Effector memory CD8-positive, alpha-beta T cell (primary cell): ENCODE measurements around the gene IL10.

ENCODE experiments used
- ATAC-seq: fragments of 150-1000 bp; cut with Tn5 transposase; replicated peaks from 2 replicates; pipeline ENCODE4 v1.10.0; 2021; ENCODE audit warnings: mild to moderate bottlenecking, moderate library complexity
- DNase-seq, 3 experiments: peaks; one replicate each; pipeline ENCODE4 v3.0.0; 2021
- H3K27ac Mint-ChIP-seq, 2 donors: one replicate each; pipeline ENCODE4 v1.8.0; 2022; ENCODE audit warnings: mild to moderate bottlenecking in 2 of 2, mixed read lengths in 2 of 2, moderate library complexity in 2 of 2
- H3K27me3 Mint-ChIP-seq, 2 donors: one replicate each; pipeline ENCODE4 v1.8.0; 2022; ENCODE audit warnings: mixed read lengths in 2 of 2
- H3K36me3 Mint-ChIP-seq: one replicate; pipeline ENCODE4 v1.8.0; 2022; ENCODE audit warnings: mild to moderate bottlenecking, moderate library complexity, mixed read lengths; ENCODE audit not compliant: insufficient read depth
- H3K4me1 Mint-ChIP-seq, 2 donors: one replicate each; pipeline ENCODE4 v1.8.0; 2022; ENCODE audit warnings: low read depth in 2 of 2, mixed read lengths in 2 of 2
- H3K4me3 Mint-ChIP-seq, 2 donors: one replicate each; pipeline ENCODE4 v1.8.0; 2022; ENCODE audit warnings: mild to moderate bottlenecking in 2 of 2, mixed read lengths in 2 of 2, moderate library complexity in 2 of 2
- H3K9me3 Mint-ChIP-seq, 2 donors: one replicate each; pipeline ENCODE4 v1.8.0; 2022; ENCODE audit warnings: mixed read lengths in 2 of 2
- total RNA-seq, 9 experiments: gene quantifications; one replicate each; lab custom pipeline; 2026; lab: John Stamatoyannopoulos, UW

The IL10 gene
- 0.06 to 40.8 (median 1.3) reads per million in 9 experiments for total RNA-seq

- no peaks in the 10 kb centered on the region for H3K9me3 Mint-ChIP-seq
- H3K4me1 Mint-ChIP-seq, result peaks cover 54 to 59% of the 10 kb centered on the region in 2 donors
- peak within 1 kb of the TSS; percentile 13 to 40 for H3K4me3 Mint-ChIP-seq
- ATAC-seq, result no peak
- H3K27me3 Mint-ChIP-seq, result no peaks in the 10 kb centered on the region
- DNase-seq, result no peak
- H3K27ac Mint-ChIP-seq, result peak within 1 kb of the TSS; percentile 10 to 63
- peaks cover 2% of the 10 kb centered on the region for H3K36me3 Mint-ChIP-seq
Observed at GRCh38 chr1:206772243-206772937, at the start of gene IL10. Gene IL10 (minus strand): TSS chr1:206772494. CDS start chr1:206772435, 59 bp downstream.

- Mint-ChIP-seq H3K36me3 (peaks cover 1% of the 10 kb centered on the region), H3K9me3 (no peaks in the 10 kb centered on the region), H3K27ac (peak overlapping the region in 1 of 2 donors; percentile 13), H3K4me1 (peaks cover 9 to 15% of the 10 kb centered on the region in 2 donors), H3K4me3 (no peak overlapping the region), H3K27me3 (no peaks in the 10 kb centered on the region)
- no peak for ATAC-seq
- no peak for DNase-seq
Observed at GRCh38 chr1:206821493-206821892, 49.2 kb upstream of the IL10 start.

- peak; percentile 88 for ATAC-seq
- peak overlapping the region; percentile 40 to 46 for H3K4me3 Mint-ChIP-seq
- H3K36me3 Mint-ChIP-seq, result no peaks in the 10 kb centered on the region
- H3K27me3 Mint-ChIP-seq, result no peaks in the 10 kb centered on the region
- no peaks in the 10 kb centered on the region for H3K9me3 Mint-ChIP-seq
- peak in 1 of 3 experiments; percentile 7 for DNase-seq
- peak overlapping the region; percentile 77 to 90 for H3K27ac Mint-ChIP-seq
- peaks cover 12% of the 10 kb centered on the region in 2 donors for H3K4me1 Mint-ChIP-seq
Observed at GRCh38 chr1:206816390-206817287, 44.3 kb upstream of the IL10 start.

DNA sequence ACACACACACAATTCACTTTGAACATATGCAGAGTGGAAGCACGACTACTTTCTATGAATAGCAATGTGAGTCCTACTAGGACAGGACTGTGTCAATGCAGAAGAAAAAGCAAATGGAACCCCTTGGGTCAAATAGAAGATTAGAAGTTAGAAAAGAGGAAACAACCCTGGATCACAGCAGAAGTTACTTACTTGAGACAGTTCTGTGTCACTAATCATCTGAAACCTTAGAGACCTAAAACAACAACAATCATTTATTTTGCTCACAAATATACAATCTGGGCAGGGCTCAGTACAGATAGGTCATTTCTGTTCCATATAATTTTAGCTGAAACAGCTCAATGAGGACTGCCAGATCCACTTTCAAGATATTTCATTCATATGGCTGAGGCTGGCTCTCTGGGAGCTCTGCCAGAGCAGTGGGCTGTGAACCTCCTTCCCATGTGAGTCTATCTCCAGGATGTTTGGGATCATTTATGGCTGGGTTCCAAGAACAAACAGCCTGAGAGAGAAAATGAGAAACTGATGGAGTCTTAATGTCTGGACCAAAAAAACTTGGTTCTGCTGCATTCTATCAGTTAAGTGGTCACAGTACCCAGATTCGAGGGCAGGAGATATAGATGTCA, 42.5 kb upstream of the IL10 start:
- no peaks in the 10 kb centered on the region for H3K27me3 Mint-ChIP-seq
- H3K36me3 Mint-ChIP-seq, result no peaks in the 10 kb centered on the region
- DNase-seq (no peak), ATAC-seq (no peak)
- H3K27ac Mint-ChIP-seq, result no peak overlapping the region
- H3K4me3 Mint-ChIP-seq, result no peak overlapping the region
- no peaks in the 10 kb centered on the region for H3K9me3 Mint-ChIP-seq
- H3K4me1 Mint-ChIP-seq, result peaks cover 12% of the 10 kb centered on the region in 2 donors

DNA sequence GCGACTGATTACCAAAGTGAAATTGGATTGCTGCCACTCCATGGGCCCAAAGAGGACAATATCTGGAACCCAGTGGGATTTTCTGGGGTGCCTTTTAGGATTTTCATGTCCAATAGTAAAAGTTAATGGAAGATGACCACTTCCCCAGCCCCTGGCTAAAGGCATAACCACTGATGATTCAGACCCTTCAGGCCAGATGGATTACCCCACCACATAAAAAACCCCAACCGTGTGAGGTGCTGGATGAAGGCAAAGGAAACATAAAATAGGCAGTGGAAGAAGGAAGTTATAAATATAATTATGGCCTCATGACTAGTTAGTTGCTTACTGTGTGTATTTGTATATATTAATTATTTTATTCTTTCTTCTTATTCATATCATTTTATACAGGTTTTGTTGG, 40.2 kb upstream of the IL10 start:
- no peak overlapping the region for H3K4me3 Mint-ChIP-seq
- no peaks in the 10 kb centered on the region for H3K36me3 Mint-ChIP-seq
- H3K4me1 Mint-ChIP-seq, result peaks cover 21 to 24% of the 10 kb centered on the region in 2 donors
- no peak overlapping the region for H3K27ac Mint-ChIP-seq
- H3K9me3 Mint-ChIP-seq, result no peaks in the 10 kb centered on the region
- no peaks in the 10 kb centered on the region for H3K27me3 Mint-ChIP-seq
- ATAC-seq, result no peak
- no peak for DNase-seq

GRCh38 chr1:206809504-206810084, 37.3 kb upstream of the IL10 start:
- Mint-ChIP-seq H3K4me1 (peaks cover 9 to 13% of the 10 kb centered on the region in 2 donors), H3K9me3 (no peaks in the 10 kb centered on the region), H3K27me3 (no peaks in the 10 kb centered on the region), H3K27ac (peak overlapping the region in 1 of 2 donors; percentile 74), H3K36me3 (no peaks in the 10 kb centered on the region), H3K4me3 (no peak overlapping the region)
- DNase-seq (no peak), ATAC-seq (peak; percentile 39)

GRCh38 chr1:206808615-206809014, 36.3 kb upstream of the IL10 start:
- peak overlapping the region; percentile 0 to 74 for H3K27ac Mint-ChIP-seq
- ATAC-seq (peak; percentile 92), DNase-seq (peak; percentile 46 to 55 (median 52))
- H3K27me3 Mint-ChIP-seq, result no peaks in the 10 kb centered on the region
- peaks cover 17 to 21% of the 10 kb centered on the region in 2 donors for H3K4me1 Mint-ChIP-seq
- H3K9me3 Mint-ChIP-seq, result no peaks in the 10 kb centered on the region
- H3K36me3 Mint-ChIP-seq, result no peaks in the 10 kb centered on the region
- no peak overlapping the region for H3K4me3 Mint-ChIP-seq

- DNase-seq (no peak), ATAC-seq (no peak)
- H3K9me3 Mint-ChIP-seq, result no peaks in the 10 kb centered on the region
- H3K27me3 Mint-ChIP-seq, result no peaks in the 10 kb centered on the region
- H3K27ac Mint-ChIP-seq, result peak overlapping the region; percentile 89 to 90
- no peak overlapping the region for H3K4me3 Mint-ChIP-seq
- peaks cover 36 to 44% of the 10 kb centered on the region in 2 donors for H3K4me1 Mint-ChIP-seq
- H3K36me3 Mint-ChIP-seq, result peaks cover 5% of the 10 kb centered on the region
Observed at GRCh38 chr1:206805357-206805756, 33.1 kb upstream of the IL10 start.

DNA sequence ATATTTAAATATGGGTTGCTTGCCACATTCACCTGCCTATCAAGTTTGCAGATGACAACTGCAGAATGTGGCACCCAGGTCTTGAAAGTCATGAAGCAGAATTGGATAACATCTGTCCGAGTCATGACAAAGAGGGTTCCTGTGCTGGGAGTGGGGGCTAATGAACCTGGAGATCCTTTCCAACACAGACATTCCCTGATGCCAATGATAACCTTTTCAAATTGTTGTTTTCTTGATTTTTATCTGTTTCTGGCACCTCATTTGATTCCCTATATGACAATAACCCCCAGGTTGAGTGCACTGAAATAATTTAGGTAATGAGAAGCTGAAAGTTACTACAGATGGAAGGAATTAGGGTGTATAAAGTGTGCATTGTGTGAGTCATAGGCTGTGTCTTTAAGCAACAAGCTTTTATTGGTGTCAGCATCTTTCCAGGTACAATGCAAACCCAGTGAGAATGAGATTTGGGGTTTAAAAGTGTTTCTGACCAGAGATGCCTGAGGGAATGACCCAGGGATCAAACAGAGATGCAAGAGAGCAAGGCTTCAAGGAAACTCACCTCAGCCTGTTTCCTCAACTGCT, 32.0 kb upstream of the IL10 start:
- Mint-ChIP-seq H3K27ac (peak overlapping the region; percentile 89 to 90), H3K4me1 (peaks cover 39 to 42% of the 10 kb centered on the region in 2 donors), H3K36me3 (peaks cover 5% of the 10 kb centered on the region), H3K27me3 (no peaks in the 10 kb centered on the region), H3K9me3 (no peaks in the 10 kb centered on the region), H3K4me3 (peak overlapping the region in 1 of 2 donors; percentile 42)
- DNase-seq (no peak), ATAC-seq (no peak)

DNA sequence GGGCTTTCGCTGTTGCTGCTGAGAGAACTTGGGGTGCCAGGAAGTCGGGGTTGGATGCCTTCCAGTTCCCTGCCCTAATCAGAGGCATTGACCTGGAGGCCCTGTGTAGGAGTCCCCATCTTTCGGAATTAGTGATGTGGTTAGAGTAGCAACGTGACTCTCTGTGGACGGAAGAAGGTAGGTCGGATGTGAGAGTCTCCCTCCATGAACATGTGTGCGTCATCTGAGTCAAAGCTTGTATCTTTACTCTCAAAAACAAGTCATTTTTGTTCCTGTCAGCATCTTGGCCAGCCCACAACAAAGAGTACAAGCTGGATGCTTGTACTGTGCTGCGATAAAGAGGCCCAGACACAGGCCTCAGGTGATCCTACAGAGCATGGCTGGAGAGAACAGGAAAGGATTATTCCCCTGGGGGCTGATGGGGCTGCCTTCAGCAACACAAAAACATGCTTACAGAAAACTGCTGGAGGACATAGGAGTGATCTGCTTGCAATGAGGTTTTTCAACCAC, 31.0 kb upstream of the IL10 start:
- no peaks in the 10 kb centered on the region for H3K9me3 Mint-ChIP-seq
- peaks cover 33 to 41% of the 10 kb centered on the region in 2 donors for H3K4me1 Mint-ChIP-seq
- no peaks in the 10 kb centered on the region for H3K27me3 Mint-ChIP-seq
- peak; percentile 91 for ATAC-seq
- peak overlapping the region; percentile 89 to 90 for H3K27ac Mint-ChIP-seq
- peaks cover 5% of the 10 kb centered on the region for H3K36me3 Mint-ChIP-seq
- peak overlapping the region in 1 of 2 donors; percentile 42 for H3K4me3 Mint-ChIP-seq
- DNase-seq, result peak; percentile 72 to 75 (median 72)

- peaks cover 30 to 47% of the 10 kb centered on the region in 2 donors for H3K4me1 Mint-ChIP-seq
- peak overlapping the region; percentile 89 to 90 for H3K27ac Mint-ChIP-seq
- no peaks in the 10 kb centered on the region for H3K27me3 Mint-ChIP-seq
- H3K9me3 Mint-ChIP-seq, result no peaks in the 10 kb centered on the region
- ATAC-seq (no peak), DNase-seq (no peak)
- H3K4me3 Mint-ChIP-seq, result peak overlapping the region in 1 of 2 donors; percentile 42
- H3K36me3 Mint-ChIP-seq, result peaks cover 5% of the 10 kb centered on the region
Observed at GRCh38 chr1:206802401-206802800, 30.1 kb upstream of the IL10 start.

GRCh38 chr1:206801467-206801866, 29.2 kb upstream of the IL10 start:
- Mint-ChIP-seq H3K4me3 (no peak overlapping the region), H3K36me3 (peaks cover 5% of the 10 kb centered on the region), H3K27me3 (no peaks in the 10 kb centered on the region), H3K4me1 (peaks cover 30 to 47% of the 10 kb centered on the region in 2 donors), H3K9me3 (no peaks in the 10 kb centered on the region), H3K27ac (peak overlapping the region; percentile 68 to 90)
- DNase-seq (no peak), ATAC-seq (no peak)
